ENCODE results near the gene DNAJC4. TPM values are rescaled to one million over a fixed set of nuclear protein-coding genes. Genes with fewer than 3 reads are reported as not detected.

DNAJC4 gene
- total RNA-seq, 2 donors from 2014 or later = 24.7 to 32.1 TPM

GRCh38 chr11:64252003-64252872, 21.9 kb downstream of the DNAJC4 start:
- H3K27me3 ChIP-seq = no peaks in the 10 kb centered on the region
- H3K9me3 ChIP-seq = no peaks in the 10 kb centered on the region
- peak overlapping the region; percentile 77 to 83 for H3K4me3 ChIP-seq
- H3K36me3 ChIP-seq = peaks cover 20% of the 10 kb centered on the region
- peak in 1 of 2 donors; percentile 31 for TF ChIP-seq CTCF (IDR thresholded peaks at IDR 0.05)
- H3K4me1 ChIP-seq = peaks cover 0 to 40% of the 10 kb centered on the region in 2 donors
- H3K27ac ChIP-seq = peak overlapping the region; percentile 63 to 71
- DNase-seq (ENCODE audit: low spot score) = no peak

- H3K27me3 ChIP-seq = no peaks in the 10 kb centered on the region
- H3K9me3 ChIP-seq = no peaks in the 10 kb centered on the region
- peak overlapping the region in 1 of 2 donors; percentile 83 for H3K4me3 ChIP-seq
- TF ChIP-seq CTCF (IDR thresholded peaks at IDR 0.05) = no peak
- DNase-seq (ENCODE audit: low spot score) = no peak
- H3K4me1 ChIP-seq = peaks cover 0 to 33% of the 10 kb centered on the region in 2 donors
- peak overlapping the region in 1 of 2 donors; percentile 71 for H3K27ac ChIP-seq
- peaks cover 20% of the 10 kb centered on the region for H3K36me3 ChIP-seq
Observed at GRCh38 chr11:64253043-64253442, 22.7 kb downstream of the DNAJC4 start.

- DNase-seq (ENCODE audit: low spot score) = no peak
- H3K27ac ChIP-seq = no peak overlapping the region
- no peak overlapping the region for H3K4me3 ChIP-seq
Observed at GRCh38 chr11:64253481-64253880, 23.1 kb downstream of the DNAJC4 start.

GRCh38 chr11:64254326-64254725, 24.0 kb downstream of the DNAJC4 start:
- DNase-seq (ENCODE audit: low spot score) = no peak
- H3K4me3 ChIP-seq = no peak overlapping the region

More at GRCh38 chr11:64253481-64253880, 23.1 kb downstream of the DNAJC4 start:
- no peaks in the 10 kb centered on the region for H3K9me3 ChIP-seq
- peaks cover 23% of the 10 kb centered on the region for H3K36me3 ChIP-seq
- peaks cover 0 to 32% of the 10 kb centered on the region in 2 donors for H3K4me1 ChIP-seq
- no peaks in the 10 kb centered on the region for H3K27me3 ChIP-seq
- TF ChIP-seq CTCF (IDR thresholded peaks at IDR 0.05) = no peak

More at GRCh38 chr11:64254326-64254725, 24.0 kb downstream of the DNAJC4 start:
- H3K9me3 ChIP-seq = no peaks in the 10 kb centered on the region
- peaks cover 32% of the 10 kb centered on the region for H3K36me3 ChIP-seq
- no peak overlapping the region for H3K27ac ChIP-seq
- H3K4me1 ChIP-seq = peaks cover 0 to 32% of the 10 kb centered on the region in 2 donors
- no peaks in the 10 kb centered on the region for H3K27me3 ChIP-seq
- no peak for TF ChIP-seq CTCF (IDR thresholded peaks at IDR 0.05)

All from right atrium auricular region (tissue), 2 donors.